Epidermal melanocyte (primary cell): ENCODE results near the gene MGLL.

Experiments used
- DNase-seq: peaks from one replicate; pipeline ENCODE4 v3.0.0; 2011; ENCODE audit warnings: low spot score; ENCODE audit not compliant: insufficient read length

Gene MGLL

DNA sequence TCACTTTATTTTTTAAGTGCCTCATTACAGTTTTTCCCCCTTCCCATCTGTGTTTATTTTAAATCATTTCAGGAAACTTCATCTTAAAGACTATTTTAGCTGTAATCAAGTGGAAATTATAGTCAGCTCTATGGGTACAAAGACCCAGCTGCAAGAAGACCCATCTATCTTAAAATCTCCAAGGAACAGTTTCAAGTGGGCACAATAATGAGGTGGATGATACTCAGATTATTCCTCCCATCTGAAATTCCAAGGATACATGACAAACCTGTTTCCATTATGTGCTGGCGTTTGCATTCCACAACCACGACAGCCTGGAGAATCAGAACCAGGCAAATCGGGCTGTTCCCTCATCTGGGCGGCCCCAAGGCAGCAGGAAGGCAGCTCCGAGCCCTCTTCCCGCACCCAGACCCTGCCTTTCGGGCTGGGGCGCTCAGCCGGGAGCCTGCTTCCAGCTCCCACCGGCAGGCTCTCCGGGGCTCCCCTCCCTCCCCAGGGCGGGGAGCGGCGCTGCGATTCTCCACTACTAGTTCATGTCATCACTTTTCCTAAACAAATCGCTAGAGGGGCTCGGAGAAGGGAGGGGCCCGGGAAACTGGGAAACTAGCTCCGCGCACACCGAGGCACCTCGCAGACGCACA lies at the start of gene MGLL:
MGLL (minus strand) TSS at position 475 of the 641 bp plus-strand sequence; CDS start at position 278, 197 bp downstream.
- DNase-seq, result no peak

DNA sequence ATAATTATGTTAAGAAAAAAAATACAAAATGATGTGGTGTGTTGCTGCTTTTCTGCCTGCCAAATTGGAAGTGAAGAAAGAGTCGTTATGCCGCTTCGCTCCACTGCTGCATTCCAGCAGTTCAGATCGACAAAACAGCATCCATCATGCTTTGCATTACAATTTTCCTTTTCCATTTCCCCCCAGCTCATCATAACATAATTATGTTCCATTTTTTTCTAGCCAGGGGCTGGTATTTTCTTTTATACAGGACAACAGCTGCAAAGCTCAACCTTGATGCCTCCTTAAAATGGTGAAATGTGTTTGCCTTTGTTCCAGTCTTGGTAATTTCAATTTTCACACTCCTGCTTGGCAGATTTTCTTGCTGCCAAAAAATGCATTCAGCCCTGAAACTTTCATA lies 47.8 kb upstream of the MGLL start:
- no peak for DNase-seq

DNA sequence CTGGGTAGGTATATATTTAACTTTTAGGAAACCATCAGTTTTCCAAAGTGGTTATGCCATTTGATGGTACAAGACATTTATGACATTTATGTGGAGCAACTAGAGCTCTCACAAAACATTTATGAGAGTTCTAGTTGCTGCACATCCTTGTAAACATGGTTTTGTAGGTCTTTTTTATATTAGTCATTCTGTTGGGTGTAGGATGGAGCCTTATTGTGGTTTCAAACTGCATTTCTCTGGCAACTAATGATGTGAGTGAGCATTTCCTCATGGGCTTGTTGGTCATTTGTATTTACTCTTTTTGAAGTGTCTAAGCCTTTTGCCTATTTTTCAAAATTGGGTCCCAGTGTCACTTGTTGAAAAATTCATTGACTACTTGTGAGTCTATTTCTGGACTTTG lies 45.7 kb upstream of the MGLL start:
- DNase-seq, result no peak

DNA sequence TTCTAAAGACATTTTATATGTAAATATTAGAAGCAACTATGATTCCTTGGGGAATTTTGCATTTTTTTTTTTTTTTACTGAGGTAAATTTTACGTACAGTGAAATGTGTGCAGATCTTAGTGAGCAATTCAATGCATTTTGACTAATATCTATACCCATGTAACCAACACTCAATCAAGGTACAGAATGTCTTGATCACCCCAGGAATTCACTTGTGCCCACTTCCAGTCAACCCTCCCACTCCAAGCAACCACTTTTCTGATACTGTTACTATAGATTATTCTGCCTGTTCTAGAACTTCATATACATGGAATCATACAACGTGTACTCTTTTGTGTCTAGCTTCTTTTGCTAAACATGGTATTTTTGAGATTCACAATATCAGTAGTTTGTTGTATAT lies 45.1 kb upstream of the MGLL start:
- no peak for DNase-seq

DNA sequence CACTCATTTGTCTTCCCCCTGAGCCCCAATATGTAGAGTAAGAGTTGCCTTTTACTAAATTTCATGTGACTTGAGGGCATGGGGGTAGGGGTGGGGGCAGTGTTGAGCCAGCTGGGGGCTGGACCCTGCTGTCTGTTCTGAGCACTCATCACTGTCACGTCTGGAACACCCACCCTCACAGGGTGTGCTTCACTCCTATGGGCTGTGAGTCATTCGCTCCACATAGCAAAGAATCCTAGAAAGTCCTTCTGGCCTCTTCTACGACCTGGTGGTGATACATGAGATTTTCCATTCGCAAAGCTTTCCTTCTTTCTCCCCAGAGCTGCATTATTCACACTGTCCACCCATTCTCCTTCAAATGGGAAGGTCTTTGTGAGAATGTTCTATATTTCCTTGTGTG lies 43.6 kb upstream of the MGLL start:
- no peak for DNase-seq

DNA sequence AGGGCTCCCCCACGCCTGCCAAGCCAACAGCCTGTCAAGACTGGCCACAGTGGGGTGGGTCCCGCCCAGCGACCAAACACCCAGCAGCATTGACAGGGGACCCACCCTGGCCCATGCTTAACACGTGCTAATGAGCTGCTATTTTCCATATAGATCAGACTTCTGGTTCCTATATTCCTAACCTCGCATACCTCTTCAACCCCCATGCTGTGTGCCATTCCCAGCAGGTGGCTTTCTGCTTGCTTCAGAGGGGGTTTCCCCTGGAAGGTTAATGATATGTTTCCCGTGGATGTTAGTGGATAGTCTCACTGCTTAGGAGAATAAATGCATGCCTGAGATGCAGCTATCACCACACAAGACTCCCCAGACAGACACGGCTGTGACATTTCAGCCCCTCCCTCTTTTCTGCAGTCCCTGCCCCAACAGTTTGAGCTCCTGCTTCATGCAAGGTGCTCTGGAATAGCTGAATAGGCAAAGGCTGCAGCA lies 37.9 kb upstream of the MGLL start:
- DNase-seq, result no peak

DNA sequence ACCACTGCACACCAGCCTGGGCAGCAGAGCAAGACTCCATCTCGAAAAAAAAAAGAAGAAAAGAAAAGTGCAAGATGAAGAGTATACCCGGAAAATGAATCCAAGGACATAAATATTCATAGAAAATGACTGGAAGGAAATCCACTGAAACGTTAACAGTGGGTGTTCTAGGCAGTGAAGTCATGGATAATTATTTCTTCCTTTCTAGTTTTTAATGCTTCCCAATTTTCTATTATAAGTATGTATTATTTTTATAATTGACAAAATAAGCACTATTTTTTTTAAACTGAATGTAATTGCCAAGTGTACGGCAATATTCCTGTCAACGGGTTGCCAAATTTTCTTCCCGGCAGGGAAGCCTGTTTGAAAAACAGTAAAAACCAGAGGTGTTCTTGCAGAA lies 37.4 kb upstream of the MGLL start:
- no peak for DNase-seq

DNA sequence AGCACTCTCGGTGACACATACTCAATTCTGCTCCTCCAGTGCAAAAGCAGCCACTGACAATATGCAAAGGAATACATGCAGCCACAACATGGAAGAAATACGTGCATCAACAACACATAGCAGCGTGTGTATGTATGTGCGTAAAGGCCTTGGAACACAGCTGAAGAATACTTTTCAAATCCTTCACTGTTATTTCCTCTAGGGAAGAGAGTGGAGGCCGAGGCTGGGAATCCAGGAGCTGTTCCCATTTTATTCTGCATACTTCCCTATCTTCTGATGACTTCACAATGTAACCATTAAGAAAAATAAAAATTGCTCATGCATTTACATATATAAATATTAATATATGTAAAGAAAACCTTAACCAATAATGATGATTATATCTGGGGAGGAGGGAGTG lies 36.6 kb upstream of the MGLL start:
- no peak for DNase-seq

DNA sequence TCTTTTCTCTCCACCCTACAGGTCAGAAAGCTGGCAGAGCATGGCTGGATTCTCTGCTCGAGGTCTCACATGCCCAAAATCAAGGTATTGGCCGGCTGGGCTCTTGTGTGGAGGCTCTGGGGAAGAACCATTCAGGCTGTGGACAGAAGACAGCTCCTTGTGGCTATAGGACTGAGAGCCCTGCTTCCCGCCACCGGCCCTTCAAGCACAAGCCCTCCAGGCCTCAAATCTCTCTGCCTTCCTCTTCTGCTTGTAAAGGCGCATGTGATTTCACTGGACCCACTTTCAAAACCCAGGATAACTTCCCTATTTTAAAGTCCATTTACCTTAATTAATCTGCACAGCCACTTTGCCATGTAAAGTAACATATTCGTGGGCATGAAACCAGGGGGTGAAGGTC lies 36.2 kb upstream of the MGLL start:
- DNase-seq, result no peak

DNA sequence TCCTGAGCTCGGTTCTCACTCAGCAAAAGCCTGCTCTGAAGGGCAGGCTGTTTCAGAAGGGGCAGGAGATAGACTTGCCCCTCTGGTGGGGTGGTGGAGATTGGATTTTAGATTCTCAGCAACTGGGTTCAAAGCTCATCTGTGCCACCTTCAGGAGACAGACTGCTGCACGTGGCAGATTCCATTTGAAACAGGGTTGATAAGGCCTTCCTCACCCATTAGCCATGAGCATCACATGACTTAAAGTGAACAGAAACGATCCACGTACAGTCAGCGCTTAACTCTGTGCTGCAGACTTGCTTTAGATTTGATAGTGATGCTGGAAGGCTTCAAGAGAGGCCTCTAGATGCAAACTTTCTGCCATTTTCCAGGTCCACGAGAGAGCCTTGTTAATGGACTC lies 35.0 kb upstream of the MGLL start:
- no peak for DNase-seq

DNA sequence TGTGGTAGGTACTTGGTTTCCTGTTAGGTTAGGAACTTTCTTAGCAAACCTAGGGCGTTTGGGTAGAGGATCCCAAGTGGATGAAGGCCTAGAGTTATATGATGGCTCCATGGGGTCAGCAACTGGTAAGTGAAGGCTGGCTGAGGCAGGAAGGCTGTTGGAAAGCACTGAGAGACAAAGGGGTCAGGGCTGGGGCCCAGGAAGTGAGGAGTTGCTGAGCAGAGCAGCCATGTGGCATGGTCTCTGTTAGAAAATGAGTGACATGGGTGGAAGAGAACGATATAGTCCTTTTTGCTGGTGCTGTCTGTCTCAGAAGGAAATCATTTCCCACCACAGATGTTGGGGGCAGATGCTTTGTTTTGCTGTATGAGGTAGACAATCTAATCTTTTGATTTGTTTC lies 34.5 kb upstream of the MGLL start:
- no peak for DNase-seq

DNA sequence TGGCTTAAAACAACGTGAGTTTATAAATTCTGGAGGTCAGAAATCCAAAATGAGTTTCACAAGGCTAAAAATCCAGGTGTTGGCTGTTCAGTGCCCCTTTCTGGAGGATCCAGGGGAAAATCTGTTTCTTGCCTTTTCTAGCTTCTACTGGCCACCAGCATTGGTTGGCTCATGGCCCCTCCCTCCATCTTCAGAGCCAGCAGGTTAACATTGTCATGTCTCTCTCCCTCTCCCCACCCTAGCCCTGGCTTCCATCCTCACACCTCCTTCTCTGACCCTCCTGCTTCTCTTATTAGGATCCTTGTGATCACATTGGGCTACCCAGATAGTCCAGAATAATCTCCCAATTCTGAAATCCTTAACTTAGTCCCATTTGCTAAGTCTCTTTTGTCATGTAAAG lies 32.9 kb upstream of the MGLL start:
- DNase-seq, result no peak

DNA sequence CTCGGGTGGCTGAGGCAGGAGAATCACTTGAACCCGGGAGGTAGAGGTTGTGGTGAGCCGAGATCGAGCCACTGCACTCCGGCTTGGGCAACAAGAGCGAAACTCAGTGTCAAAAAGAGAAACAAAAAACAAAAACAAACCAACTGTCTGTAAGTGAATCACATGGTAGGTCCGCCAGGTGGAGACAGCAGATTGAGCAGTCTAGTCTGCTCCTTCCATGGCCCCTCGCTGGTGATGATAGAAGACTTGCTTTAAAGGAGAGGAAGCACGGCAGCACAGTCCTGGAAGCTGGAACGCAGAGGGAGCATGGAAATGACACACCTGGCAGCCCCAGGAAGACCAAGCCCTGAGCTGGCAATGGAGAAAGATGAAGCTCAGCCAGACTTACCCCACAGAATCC lies 31.4 kb upstream of the MGLL start:
- DNase-seq, result no peak

DNA sequence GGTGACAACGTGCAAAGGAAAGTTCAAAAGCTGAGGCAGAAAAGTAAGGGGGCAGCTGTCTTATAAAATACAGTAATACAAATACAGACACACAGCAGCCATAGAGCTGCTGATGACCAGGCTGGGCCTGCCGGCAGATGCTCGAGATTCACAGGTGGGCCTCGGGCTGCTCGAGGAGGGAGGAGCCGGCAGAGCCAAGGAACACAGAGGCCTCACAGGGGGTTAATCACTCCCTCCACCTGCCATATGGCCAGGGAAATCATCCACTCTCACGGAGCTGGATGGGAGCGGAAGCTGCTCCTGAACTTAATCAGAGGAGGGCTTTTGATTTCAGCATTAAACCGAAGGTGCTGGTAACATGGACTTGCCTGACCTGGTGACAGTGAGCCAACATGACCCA lies 29.6 kb upstream of the MGLL start:
- no peak for DNase-seq

DNA sequence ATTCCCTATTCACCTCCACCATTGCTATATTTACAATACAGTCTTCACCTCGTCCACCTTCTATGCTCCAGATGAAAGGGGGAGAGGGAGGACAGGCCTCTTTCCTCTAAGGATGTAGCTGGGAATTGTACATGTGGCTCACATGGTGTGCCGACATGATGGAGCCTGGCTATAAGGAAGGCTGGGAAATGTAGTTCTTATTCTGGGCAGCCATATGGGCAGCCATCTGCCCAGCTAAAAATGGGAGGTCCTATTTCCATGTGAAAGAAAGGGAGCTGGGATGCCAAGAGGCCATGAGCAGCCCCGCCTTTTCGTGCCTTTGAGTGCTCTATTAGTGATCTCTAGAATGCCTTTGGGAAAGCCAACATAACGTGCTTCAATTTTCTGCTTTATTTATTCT lies 27.1 kb upstream of the MGLL start:
- no peak for DNase-seq

DNA sequence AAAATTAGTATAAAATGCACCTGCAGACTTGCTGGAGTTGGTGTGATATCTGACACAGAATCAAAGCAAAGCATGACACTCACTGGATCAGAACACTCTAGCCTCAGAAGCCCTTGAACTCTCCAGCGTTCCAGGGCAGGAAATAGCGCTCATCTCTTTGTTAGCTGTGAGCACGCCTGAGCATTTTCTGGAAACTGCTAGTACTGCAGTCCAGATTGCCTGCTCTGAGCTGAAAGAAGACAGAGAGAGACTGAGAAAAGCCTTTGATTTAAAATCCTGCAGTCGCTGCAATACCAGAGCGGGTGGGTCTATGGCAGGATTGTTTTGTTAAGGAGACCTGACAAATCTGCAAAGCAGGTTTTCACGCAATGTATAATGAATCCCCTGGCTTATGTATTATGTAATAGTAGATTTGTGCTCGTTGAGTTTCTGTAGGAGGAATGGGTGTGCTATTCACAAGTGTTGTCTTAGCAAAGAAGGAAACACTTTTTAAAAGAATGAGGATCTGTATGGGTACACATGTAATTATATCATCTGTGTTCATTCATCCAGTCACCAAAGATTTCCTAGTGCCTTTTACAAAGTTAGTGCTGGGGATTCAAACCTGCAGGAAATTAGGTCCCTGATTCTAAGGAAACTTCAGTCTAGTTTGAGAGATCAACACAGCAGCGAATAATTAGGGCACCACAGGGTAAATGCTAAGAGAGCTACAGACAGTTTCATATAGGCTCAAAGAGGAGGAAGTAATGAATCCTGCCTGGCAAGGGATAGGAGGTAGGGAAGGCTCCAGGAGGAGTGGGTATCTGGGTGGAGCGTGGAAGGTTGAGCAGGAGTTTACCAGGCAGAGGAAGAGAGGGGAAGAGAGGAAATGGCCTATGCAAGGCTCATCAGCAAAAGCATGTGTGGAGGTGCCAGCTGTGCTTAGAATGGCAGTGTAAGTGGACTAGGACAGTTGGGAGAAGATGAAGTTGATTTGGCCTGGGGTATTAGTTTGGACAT lies 26.1 kb upstream of the MGLL start:
- no peak for DNase-seq

DNA sequence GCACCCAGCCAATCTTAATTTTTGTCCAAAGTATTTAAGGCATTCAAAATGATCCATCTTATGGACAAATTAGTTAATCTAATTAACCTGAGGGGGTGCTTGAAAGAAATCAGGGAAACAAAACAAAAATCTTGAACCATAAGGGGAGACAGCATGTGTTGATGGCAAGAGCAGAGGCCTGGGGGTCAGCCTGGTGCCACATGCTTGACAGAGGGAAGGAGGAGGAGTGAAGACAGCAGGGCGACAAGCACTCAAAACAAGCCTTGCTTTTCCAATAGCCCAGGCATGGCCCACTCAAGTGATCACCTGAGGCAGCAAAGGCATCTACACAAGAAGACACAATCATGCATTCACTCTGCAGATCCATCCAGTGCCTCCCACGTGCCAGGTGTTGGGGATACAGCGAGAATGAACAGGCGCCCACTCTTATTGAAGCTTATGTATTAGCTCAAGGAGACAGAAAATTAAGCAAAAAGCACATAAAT lies 25.0 kb upstream of the MGLL start:
- no peak for DNase-seq

DNA sequence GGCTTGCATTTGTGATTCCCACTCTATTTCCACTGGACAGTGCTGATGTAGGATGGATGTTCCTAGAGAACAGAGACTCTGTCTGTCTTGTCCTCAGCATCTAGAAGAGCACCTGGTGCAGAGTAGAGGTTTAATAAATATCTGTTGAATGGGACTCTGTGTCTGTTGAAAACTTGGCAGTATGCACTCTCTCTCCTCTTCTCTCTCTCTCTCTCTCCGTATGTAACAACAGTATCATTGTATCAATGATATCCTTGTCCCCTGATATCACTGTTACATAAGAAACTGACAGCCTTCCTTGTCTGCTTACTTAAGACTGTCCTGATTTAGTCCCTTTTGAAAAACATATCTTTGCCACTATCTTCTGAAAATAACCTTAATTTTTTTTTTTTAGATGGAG lies 24.3 kb upstream of the MGLL start:
- no peak for DNase-seq

DNA sequence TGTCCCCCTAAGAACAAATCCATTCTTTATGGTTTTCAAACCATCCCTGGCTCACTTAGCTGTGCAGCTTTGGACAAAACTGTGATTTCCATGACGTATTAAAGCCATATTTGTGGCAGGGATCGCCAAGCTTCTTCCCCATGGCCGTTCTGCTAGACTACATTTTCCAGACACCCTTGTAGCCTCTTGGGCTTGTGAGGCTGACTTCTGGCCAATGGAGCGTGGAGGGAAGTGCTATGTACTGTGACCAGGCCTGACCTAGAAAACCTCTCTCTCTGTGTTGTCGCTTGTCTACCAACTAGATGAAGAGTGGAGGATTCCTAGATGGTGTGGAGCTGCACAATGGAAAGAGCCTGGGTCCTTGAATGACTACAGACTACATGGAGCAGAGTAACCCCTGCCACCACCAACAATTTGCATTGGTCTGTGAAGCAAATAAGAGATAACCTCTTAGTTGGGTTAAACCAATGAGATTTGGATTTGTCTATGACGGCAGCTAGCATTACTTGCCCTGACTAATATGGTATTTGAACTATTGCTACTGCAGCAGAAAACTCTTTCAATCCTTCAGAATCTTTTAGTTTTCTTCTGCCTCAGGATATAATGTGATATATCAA lies 22.1 kb upstream of the MGLL start:
- no peak for DNase-seq

DNA sequence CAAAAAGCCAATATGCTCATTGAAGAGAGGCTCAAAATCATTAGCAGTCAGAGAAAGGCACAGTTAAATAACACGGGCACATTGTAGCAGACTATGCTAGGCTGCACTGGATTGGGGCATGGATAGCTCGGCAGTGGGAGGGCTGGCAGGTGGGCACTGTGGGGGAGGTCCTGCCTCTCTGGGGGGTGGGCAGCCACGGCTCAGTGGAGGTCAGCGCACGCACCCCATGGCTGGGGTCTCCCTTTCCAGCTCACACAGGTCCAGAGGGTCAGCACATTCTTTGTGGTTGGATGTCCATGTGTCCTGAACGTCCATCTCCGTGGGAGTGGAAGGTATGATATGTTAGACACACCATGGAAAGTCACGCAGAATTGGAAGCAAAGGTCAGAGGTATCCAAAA lies 18.4 kb upstream of the MGLL start:
- no peak for DNase-seq

DNA sequence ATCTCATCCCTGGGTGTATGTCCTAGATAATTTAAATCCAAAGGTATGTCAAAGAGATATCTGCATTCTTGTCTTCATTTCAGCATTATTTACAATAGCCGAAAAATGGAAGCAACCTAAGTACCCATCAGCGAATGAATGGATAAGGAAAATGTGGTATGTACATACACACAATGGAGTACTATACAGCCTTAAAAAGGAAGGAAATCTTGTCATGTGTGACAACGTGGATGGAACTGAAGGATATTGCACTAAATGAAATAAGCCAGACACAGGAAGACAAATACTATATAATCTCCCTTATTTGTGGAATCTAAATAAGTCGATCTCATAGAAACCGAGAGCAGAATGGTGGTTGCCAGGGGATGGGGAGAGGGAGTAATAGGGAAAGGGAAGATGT lies 16.8 kb upstream of the MGLL start:
- no peak for DNase-seq
